ENCODE results near the gene ABLIM3. TPM values are rescaled to one million over a fixed set of nuclear protein-coding genes. Genes with fewer than 3 reads are reported as not detected.
A peak's percentile ranks its signal among the peaks of the same experiment; 100 is the strongest.

Gene ABLIM3
- total RNA-seq, 6 experiments from 2014 or later = 29.3 to 54.1 (median 48.3) TPM

DNA sequence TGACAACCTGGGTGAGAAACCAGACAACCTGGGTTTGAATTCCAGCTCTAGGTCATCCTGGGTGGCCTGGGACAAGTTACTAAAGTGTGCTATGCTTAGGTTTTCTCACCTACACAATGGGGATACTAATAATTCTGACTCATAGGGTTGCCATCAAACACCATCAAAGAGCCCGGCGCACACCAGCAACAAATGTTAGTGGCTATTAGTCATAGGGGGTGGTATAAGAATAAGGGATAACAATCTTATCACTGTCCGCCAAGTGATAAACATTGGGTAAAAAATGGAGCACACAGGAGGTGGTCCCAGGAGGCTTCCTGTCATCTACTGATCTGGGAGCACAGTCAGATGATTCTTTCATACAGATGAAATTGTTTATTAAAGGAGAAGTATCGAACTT is 68.9 kb downstream of the ABLIM3 start:
- peak; percentile 78 for DNase-seq
- Mint-ChIP-seq H3K4me1 (ENCODE audit: low read depth) (peaks cover 56% of the 10 kb centered on the region), H3K36me3 (ENCODE audit: low read depth) (peaks cover 47% of the 10 kb centered on the region), H3K27me3 (ENCODE audit: insufficient read depth) (peaks cover 2% of the 10 kb centered on the region; the same call in 1 of the 2 replicates), H3K9me3 (no peaks in the 10 kb centered on the region), H3K27ac (peak overlapping the region; percentile 96), H3K4me3 (peak overlapping the region; percentile 68)
- TF ChIP-seq CTCF (IDR thresholded peaks at IDR 0.05) = no peak

DNA sequence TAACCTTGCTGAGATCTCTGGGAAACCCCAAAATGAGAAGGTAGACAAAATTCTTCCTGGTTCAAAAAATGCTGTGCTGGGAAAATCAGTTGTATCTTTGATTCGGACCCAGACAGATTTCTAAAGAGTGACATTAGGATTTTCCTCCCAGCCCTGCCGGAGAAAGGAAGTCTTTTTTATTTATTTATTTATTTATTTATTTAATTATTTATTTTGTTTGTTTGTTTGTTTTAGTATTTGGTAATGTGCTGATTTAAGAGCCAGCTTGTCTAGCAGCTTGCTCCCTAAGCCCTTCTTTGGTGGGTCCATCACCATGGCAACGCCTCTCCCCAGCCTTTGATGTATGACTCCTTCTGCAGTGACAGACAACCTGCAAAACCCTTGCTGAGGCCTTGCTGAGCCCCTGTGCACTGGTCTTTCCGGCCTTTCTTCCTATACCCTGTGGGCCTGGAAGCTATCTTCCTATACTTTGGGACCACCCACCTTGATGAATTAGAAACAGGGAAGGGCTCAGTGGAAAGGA is 69.7 kb downstream of the ABLIM3 start:
- no peak for DNase-seq
- Mint-ChIP-seq H3K4me3 (peak overlapping the region; percentile 68), H3K9me3 (no peaks in the 10 kb centered on the region), H3K36me3 (ENCODE audit: low read depth) (peaks cover 47% of the 10 kb centered on the region), H3K4me1 (ENCODE audit: low read depth) (peaks cover 64% of the 10 kb centered on the region), H3K27ac (peak overlapping the region; percentile 96), H3K27me3 (ENCODE audit: insufficient read depth) (peaks cover 2% of the 10 kb centered on the region; the same call in 1 of the 2 replicates)
- no peak for TF ChIP-seq CTCF (IDR thresholded peaks at IDR 0.05)

GRCh38 chr5:149211566-149211965 is 70.3 kb downstream of the ABLIM3 start:
- Mint-ChIP-seq H3K27ac (peak overlapping the region; percentile 96), H3K9me3 (no peaks in the 10 kb centered on the region), H3K36me3 (ENCODE audit: low read depth) (peaks cover 47% of the 10 kb centered on the region), H3K27me3 (ENCODE audit: insufficient read depth) (peaks cover 2% of the 10 kb centered on the region; the same call in 1 of the 2 replicates), H3K4me1 (ENCODE audit: low read depth) (peaks cover 66% of the 10 kb centered on the region), H3K4me3 (peak overlapping the region; percentile 36)
- DNase-seq = peak; percentile 46
- no peak for TF ChIP-seq CTCF (IDR thresholded peaks at IDR 0.05)

DNA sequence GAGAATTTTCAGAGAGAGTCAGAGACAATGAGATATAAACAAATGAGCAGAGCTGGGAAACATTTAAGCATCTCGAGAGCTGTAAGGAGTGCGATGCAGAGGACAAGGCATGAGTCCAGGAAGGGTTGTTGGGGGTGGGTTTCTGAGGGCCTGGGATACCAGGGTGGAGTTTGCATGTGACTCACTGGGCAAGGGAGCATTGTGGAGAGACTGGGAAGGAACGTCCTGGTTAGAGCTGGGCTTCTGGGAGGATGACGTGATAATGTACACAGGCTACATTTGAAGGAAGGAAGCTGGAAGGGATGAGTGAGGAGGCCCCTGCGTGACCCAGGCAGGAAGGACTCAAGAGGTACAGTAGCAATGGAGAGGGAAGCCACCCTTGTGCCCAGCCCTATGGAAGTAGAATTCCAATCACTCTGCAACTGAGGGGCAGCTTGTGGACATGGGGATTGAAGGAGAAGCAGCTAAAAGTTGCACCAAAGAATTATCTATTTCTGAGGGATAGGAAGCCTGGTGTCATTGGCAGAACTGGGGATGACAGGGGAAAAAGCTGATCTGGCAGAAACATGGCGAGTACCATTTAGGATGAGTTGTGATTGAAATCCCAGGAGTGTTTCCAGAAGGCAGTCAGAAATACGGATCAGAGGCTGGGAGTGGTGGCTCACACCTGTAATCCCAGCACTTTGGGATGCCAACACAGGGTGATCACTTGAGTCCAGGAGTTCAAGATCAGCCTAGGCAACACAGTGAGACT is 71.1 kb downstream of the ABLIM3 start:
- peaks cover 70% of the 10 kb centered on the region for H3K4me1 Mint-ChIP-seq (ENCODE audit: low read depth)
- H3K36me3 Mint-ChIP-seq (ENCODE audit: low read depth) = peaks cover 54% of the 10 kb centered on the region
- peak; percentile 99 for DNase-seq
- H3K9me3 Mint-ChIP-seq = no peaks in the 10 kb centered on the region
- TF ChIP-seq CTCF (IDR thresholded peaks at IDR 0.05) = no peak
- peak overlapping the region; percentile 96 for H3K27ac Mint-ChIP-seq
- peak overlapping the region; percentile 54 for H3K4me3 Mint-ChIP-seq
- H3K27me3 Mint-ChIP-seq (ENCODE audit: insufficient read depth) = peaks cover 2% of the 10 kb centered on the region; the same call in 1 of the 2 replicates

- Mint-ChIP-seq H3K36me3 (ENCODE audit: low read depth) (peaks cover 54% of the 10 kb centered on the region), H3K4me1 (ENCODE audit: low read depth) (peaks cover 70% of the 10 kb centered on the region), H3K9me3 (no peaks in the 10 kb centered on the region), H3K27ac (peak overlapping the region; percentile 96), H3K27me3 (ENCODE audit: insufficient read depth) (peaks cover 1% of the 10 kb centered on the region; the same call in 1 of the 2 replicates), H3K4me3 (peak overlapping the region; percentile 16; the same call in 1 of the 2 replicates)
- no peak for TF ChIP-seq CTCF (IDR thresholded peaks at IDR 0.05)
- no peak for DNase-seq
Measured at GRCh38 chr5:149213264-149213880, 72.1 kb downstream of the ABLIM3 start.

All from HFFc6 (cell line).